NCI-H748 treated with DMSO at 0.1 percent for 48 hours (cell line): ENCODE results near the gene HDHD5.

ENCODE experiments used
- DNase-seq: peaks from one replicate; lab custom pipeline; 2025; lab: John Stamatoyannopoulos, UW

Gene HDHD5

DNA sequence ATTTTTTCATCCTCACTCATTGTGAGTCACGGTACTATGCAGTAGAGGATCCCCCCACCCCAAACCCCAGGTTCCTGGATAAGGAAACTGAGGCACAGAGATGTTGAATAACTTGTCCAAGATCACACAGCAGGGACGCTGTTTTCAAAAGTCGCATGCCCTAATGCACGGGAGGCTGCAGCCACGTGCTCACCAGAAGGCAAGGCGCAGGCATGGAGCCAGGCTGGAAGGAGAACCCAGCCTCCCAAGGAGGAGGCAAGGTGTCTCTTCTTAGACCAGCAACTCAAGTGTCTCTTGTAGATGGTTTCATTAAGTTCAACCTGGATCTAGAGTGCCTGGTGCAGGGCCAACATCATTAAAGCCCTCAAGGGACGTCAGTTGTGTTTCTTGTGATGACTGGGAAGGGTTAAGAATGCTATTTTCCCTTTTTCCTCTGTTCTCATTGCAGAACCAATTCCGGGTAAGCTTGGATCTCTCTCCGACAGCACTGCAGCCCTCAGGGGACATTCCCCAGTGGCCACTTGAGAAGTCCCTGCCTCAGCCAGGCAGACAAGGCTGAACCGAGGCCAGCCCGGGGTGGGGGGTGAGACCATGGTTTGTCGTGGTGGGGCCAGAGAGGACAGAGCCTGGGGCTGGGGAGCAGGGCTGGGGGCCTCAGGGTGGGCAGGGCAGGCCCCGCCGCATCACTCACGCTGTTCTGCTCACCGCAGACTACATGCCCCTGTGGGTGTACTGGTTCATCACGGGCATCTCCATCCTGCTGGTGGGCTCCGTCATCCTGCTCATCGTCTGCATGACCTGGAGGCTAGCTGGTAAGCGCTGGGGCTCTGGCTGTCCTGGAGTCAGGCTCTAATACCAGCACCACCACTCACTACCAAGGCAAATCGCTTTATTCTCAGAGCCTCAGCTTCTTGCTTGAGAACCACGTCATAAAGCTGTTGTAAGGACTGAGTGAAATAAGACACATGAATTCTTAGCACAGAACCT is 53.6 kb downstream of the HDHD5 start:
- no peak for DNase-seq

DNA sequence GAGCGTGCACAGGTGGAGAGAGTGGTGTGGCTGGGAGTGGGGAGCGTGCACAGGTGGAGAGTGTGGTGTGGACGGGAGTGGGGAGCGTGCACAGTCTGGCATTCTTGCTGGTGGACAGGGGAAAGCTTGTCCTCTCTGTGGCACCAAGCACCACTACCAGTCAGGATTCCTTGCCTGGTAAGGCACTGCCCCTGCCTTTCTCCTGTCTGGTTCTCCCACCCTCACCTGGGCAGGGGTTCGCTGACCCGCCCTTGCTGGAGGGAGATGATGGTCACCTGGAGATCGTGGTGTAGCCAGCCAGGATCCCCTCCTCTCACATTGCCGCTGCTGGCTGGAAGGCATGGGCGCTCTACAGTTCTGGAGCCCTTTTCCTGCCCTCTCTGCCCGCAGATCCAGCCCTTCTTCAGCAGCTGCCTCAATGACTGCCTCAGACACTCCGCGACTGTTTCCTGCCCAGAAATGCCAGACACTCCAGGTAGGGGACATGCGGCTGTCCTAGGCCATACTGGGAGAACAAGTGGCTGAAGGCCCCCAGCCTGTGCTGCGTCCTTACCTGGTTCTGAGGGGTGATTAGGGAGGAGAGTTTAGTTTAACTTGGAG is 54.6 kb downstream of the HDHD5 start:
- no peak for DNase-seq

DNA sequence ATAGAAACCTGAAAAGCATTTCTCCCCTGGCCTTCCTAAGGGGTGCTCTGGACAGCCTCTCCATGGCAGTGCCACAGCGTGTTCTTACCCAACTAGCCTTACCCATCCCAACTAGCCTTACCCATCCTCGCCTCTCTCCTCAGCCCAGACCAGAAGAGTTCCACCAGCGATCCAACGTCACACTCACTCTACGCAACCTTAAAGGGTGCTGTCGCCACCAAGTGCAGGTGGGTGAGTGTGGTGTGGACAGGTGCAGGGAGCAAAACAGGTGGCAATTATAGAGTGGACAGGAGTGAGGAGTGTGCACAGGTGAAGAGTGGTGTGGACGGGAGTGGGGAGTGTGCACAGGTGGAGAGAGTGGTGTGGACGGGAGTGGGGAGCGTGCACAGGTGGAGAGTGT is 55.7 kb downstream of the HDHD5 start:
- DNase-seq, result no peak

DNA sequence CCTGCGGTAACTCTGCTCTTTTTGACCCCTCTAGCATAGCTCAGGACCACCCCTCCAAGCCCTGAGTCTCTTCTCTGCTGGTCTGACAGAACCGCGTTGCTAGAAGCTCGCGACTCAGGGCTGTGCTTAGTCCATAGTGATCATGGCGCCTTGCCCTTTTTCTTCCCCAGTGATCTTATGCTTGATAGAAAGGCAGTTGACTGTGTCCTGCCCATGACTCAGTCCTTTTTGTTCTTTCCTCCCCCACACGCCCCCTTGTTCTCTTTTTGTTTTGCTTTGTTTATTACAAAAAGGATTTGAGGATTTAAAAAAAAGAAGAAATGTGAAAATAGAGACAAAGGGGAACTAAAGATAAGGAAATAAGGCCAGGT is 56.8 kb downstream of the HDHD5 start:
- no peak for DNase-seq

DNA sequence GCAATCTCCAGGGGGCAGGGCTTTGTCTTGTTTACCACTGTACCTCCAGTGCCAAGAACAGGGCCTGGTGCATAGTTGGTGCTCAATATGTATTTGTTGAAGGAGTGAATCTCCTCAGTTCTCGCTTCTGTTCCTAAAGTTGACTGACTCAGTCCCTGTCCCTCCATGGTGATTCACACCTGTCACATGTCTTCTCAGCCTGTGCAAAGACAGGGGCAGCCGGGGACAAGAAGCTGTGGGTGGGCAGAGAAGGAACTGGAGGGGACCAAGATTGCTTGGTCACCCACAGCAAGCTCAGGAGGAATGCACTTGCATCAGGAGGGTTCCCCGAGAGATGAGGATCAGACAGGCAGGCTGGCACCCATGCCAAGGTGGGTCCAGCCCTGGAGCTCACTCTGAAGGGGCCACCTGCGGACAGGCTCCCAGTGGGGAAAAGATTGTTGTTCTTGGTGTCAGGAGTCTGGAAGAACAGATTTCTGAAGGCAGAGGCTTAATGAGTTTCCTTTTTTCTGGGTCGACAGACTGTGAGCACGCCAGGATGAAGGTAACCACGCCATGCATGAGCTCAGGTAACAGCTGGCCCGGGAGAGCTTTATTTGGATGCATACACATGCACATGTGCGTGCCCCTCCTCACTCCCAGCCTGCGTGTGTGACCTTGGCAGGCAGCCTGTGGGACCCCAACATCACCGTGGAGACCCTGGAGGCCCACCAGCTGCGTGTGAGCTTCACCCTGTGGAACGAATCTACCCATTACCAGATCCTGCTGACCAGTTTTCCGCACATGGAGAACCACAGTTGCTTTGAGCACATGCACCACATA is 57.4 kb downstream of the HDHD5 start:
- no peak for DNase-seq

DNA sequence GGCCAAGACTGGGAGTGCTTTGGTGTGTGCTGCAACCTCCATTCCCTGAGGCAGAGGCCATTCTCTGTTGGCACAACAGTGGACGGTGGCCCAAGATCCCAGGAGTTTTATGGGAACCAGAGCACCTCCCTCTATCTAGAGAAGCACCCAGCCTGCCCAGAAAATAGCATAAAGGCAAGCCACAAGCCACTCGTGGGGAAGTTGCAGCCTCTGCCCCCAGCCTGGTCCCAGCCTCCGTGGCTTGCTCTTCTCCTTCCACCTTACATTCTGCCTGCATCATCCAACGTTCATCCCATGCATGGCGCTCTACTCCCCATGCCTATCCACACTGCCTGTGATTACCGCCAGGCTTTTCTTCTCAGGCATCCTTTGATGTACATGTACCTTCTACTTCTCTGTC is 58.5 kb downstream of the HDHD5 start:
- DNase-seq, result no peak

DNA sequence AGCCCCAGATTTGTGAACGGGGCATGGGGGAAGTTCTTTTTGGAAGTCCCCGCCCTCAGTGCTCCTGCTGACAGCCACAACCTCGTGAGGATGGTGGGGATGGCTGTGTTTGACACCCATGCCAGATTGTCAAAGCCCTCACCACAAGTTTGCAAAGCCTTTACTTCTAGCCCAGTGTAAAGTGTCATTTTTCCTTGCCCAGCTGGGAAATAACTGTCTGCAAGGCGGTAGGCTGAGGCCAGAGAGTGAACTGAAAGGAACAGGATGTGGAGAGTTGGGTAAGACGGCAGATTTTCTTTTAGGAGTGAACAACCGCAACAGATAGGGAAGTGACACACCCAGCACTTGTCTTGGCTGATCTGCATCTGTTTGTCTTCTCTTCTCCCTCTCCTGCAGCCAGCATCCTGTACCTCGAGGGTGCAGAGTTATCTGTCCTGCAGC is 60.7 kb downstream of the HDHD5 start:
- DNase-seq, result no peak

DNA sequence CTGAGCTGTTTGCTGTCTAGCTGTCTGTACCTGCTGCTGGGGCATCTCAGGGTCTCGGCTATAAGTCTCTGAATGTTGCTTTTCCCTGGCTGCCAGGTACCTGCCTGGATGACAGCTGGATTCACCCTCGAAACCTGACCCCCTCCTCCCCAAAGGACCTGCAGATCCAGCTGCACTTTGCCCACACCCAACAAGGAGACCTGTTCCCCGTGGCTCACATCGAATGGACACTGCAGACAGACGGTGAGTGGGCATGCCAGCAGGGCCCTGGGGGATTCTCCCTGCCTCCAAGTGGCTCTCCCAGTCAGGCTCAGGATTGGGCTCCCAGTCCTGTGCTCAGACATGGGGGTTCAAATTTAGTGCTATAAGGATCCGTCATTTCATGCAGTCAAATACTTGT is 61.4 kb downstream of the HDHD5 start:
- DNase-seq, result no peak

DNA sequence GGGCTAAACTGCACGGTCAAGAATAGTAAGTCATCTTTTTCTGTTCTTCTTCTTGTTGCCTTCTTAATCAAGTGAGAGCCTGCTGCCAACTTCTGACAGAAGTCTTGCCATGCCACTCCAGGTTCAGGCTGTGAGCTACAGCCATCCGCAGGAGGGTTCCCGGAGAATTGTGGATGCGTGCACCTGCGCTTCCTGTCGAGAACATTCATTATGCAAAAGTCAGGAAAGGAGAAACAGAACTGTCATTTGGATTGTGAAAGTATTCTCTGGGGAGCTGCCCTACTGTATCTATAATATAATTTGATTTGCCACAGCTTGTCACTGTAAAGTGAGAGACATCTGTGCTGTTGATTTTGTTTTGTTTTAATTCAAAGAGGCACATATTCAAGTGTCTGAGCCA is 62.0 kb downstream of the HDHD5 start:
- no peak for DNase-seq

DNA sequence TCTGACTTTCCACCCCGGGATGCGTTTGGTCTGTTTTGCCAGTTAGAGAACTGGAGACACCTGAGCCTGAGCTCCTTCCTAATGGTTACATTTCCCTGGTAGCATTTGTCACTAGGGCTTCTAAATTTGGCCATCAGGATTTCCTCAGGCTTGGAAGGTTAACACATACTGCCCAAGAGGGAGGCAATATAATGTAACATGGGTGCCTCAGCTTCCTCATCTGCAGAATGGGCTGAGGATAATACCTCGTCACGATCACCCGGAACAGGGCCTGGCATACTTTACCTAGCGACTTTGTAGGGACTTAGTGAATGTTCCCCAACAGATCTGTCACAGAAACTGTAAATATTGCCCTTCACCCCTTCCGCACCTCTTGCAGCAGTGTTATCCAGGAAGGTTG is 63.0 kb downstream of the HDHD5 start:
- no peak for DNase-seq

DNA sequence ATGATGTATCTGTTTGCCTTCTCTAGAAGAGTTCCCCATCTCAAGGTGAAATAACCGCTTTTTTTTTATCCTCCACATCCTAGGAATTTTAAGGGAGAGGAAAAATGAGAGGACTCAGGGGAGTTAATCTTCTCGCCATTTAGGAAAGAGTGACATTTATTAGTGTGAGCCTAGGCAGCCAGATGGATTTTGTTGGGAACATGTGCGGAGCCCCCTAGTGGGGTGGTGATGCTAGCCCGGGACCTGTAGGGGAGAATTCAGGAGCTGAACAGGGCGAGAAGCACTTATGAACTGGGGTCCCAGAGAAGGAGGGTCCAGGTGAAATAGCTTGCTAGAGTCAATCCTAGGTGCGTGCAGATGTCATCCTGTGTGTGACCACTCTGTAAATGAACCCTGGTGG is 63.5 kb downstream of the HDHD5 start:
- no peak for DNase-seq

DNA sequence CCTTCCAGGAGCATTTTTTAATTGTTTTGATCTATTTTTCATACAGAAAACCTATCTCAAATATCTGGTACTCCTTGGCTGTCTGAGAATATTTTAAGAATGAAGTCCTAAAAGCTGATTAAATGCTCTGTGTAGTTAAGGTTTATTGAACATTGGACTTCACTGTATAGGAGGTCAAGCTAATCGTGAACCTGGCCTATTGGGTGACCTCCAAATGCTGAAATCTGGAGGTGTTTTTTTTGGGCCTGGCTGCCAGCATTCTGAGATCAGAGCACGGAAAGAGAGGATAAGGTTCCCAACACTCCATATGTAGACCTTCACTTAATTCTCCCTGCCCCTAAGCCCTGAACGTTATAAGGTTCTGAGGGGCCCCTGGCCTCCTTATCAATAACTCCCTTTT is 66.0 kb downstream of the HDHD5 start:
- DNase-seq, result no peak

DNA sequence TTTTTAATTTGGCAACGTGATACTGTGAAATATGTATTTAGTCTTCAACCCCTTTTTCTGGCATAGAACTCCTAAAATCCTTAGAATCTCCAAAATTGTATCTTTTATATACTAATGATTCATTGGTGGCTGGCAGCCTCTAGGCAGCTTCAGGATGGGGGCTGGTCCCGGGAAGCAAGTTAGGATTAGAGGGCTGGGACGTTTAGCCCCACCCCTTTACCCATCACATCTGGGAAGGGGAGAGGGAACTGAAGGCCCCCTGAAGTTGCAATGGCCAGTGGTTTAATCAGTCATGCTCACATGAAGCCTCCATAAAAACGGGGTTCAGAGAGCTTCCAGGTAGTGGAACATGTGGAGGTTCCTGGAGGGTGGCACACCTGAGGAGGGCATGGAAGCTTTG is 67.2 kb downstream of the HDHD5 start:
- DNase-seq, result no peak

DNA sequence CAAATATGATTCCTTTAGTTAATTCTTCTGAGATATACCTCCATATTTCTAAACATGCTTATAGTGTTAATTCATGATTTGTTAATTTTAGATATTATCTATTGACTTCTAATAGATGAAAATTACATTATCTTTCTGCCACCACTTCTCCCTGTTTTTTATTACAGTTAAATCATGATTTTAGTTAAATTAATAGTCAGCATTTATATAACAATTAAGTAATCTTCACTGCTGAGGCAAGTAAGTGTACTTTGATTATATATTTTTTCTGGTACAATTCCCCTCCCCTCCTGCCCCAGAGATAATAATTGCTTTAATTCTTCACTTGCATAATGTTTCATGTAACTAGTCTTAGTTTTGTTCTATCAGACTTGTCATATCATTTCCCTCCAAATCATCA is 68.5 kb downstream of the HDHD5 start:
- no peak for DNase-seq
